Midbrain (tissue), 1 donor: ENCODE results near the gene AGFG1.

ENCODE experiments used
- DNase-seq: peaks from one replicate; lab custom pipeline; 2025; lab: John Stamatoyannopoulos, UW

AGFG1 gene

DNA sequence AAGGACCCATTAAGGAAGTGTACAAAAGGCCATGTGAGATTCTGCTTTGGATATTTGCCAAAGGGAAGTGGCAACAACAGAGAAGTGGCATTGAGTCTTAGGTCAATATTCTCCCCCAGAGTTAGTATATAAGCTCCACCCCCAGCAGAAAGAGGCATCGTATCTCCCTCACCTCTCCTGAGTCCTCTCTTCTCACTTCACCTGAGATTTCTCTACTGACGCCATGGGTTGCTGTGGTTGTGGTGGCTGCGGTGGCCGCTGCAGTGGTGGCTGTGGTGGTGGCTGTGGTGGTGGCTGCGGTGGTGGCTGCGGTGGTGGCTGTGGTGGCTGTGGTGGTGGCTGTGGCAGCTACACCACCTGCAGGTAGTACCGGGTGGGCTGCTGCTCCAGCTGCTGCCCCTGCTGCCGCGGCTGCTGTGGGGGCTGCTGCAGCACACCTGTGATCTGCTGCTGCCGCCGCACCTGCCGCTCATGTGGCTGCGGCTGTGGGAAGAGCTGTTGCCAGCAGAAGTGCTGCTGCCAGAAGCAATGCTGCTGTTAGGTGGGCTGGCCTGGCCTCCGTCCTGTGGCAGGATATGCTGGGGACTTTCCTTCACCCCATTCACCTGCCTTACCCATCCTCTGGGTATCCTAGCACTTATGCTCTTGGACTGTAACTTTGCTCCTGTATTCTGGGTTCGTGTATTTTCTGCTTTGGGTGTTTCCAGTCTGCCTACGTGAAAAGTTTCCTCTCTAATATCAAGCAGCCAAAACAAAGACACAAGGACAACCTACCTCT lies 136.8 kb downstream of the AGFG1 start:
- DNase-seq: peak; percentile 21

DNA sequence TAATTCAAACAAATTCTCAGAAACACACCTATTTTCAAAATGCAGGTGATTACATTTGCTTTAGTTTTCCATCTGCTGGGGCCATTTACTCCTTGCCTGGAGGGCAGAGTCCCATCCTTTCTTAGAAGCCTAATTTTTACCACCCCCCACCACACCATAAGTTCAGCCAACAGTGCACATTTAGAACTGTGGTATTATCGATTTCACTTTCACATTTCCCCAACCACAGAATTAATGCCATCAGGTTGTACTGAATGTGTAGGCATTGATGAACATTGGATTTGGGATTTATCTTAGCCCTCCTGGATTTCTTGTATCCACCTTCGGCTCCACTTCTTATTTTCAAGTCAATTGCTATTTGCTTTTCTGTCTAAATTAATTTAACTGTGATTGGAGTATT lies 138.2 kb downstream of the AGFG1 start:
- DNase-seq: no peak
